ENCODE data around the gene NFATC3.
A peak's percentile ranks its signal among the peaks of the same experiment; 100 is the strongest.

Gene NFATC3

GRCh38 chr16:68085259-68086071, at the start of gene NFATC3:
Gene NFATC3, plus strand, starts transcription at chr16:68085370. Its CDS starts 312 bp downstream, at chr16:68085682.
- DNase-seq, result peak; percentile 93 to 94

GRCh38 chr16:68037841-68038597, 47.2 kb upstream of the NFATC3 start:
- DNase-seq, result no peak

GRCh38 chr16:68040506-68041288, 44.5 kb upstream of the NFATC3 start:
- peak; percentile 37 to 47 for DNase-seq

GRCh38 chr16:68041783-68042182, 43.4 kb upstream of the NFATC3 start:
- no peak for DNase-seq

- DNase-seq, result no peak
These were observed 39.1 kb upstream of the NFATC3 start for GRCh38 chr16:68046106-68046505.

- no peak for DNase-seq
These were observed 37.2 kb upstream of the NFATC3 start for GRCh38 chr16:68047987-68048386.

GRCh38 chr16:68049449-68049848, 35.7 kb upstream of the NFATC3 start:
- DNase-seq, result no peak

- DNase-seq, result no peak
These were observed 29.8 kb upstream of the NFATC3 start for GRCh38 chr16:68055395-68055794.

GRCh38 chr16:68059804-68060203, 25.4 kb upstream of the NFATC3 start:
- no peak for DNase-seq

- DNase-seq, result no peak
These were observed 23.8 kb upstream of the NFATC3 start for GRCh38 chr16:68061396-68061795.

- no peak for DNase-seq
These were observed 22.2 kb upstream of the NFATC3 start for GRCh38 chr16:68062910-68063393.

GRCh38 chr16:68064791-68065365, 20.3 kb upstream of the NFATC3 start:
- peak; percentile 29 to 30 for DNase-seq

GRCh38 chr16:68065716-68066305, 19.4 kb upstream of the NFATC3 start:
- DNase-seq, result no peak

GRCh38 chr16:68066763-68067162, 18.4 kb upstream of the NFATC3 start:
- no peak for DNase-seq

GRCh38 chr16:68068926-68069325, 16.2 kb upstream of the NFATC3 start:
- DNase-seq, result no peak

GRCh38 chr16:68069511-68070248, 15.5 kb upstream of the NFATC3 start:
- no peak for DNase-seq

- no peak for DNase-seq
These were observed 14.9 kb upstream of the NFATC3 start for GRCh38 chr16:68070249-68070730.

- no peak for DNase-seq
These were observed 14.2 kb upstream of the NFATC3 start for GRCh38 chr16:68070806-68071517.

GRCh38 chr16:68071518-68071901, 13.7 kb upstream of the NFATC3 start:
- DNase-seq, result no peak

GRCh38 chr16:68072038-68072695, 13.0 kb upstream of the NFATC3 start:
- DNase-seq, result no peak
